ENCODE measurements around the gene E2F4. TPM values are rescaled to one million over a fixed set of nuclear protein-coding genes. Genes with fewer than 3 reads are reported as not detected.

Gene E2F4
- total and polyA plus RNA-seq, 2 experiments from 2014 or later, result 67.0 to 135 TPM

DNA sequence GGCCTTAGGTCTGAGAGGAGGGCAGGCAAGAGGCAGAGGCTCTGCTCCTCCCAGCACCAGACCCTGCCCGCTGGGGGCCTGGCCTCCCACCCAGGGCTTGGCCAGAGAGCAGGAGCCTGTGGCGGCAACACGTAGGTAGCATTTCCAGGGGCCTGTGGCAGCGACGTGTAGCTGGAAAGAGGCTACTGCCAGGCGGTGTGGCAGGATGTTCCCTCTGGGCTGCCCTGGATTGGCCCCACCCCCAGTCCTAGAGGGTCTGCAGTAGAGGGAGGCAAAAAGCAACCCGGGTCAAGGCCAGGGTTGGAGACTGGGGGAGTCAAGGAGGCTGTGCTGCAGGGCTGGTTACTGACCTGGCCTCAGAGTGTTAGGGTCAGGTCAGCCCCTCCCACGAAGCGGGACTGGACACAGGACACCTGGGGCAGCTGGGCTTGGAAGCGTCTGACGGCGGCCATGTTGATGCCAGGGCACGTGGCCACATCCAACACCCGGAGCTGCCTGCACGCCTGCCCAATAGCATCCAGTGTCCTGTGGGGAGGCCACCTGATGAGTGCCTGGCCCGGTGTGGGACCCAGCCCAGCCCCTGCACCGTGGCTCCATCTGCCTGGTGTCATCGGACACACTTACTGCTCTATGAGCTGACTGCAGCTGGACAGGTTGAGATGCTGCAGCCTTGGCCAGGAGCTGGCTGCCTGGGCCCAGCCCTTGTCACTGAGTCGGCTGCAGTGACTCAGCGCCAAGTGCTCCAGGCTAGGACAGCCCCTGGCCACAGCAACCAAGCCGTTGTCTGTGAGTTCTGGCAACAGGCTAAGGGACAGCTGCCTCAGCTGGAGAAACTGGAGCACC is 15.5 kb downstream of the E2F4 start (continued):
- TF ChIP-seq, protein P1, sequence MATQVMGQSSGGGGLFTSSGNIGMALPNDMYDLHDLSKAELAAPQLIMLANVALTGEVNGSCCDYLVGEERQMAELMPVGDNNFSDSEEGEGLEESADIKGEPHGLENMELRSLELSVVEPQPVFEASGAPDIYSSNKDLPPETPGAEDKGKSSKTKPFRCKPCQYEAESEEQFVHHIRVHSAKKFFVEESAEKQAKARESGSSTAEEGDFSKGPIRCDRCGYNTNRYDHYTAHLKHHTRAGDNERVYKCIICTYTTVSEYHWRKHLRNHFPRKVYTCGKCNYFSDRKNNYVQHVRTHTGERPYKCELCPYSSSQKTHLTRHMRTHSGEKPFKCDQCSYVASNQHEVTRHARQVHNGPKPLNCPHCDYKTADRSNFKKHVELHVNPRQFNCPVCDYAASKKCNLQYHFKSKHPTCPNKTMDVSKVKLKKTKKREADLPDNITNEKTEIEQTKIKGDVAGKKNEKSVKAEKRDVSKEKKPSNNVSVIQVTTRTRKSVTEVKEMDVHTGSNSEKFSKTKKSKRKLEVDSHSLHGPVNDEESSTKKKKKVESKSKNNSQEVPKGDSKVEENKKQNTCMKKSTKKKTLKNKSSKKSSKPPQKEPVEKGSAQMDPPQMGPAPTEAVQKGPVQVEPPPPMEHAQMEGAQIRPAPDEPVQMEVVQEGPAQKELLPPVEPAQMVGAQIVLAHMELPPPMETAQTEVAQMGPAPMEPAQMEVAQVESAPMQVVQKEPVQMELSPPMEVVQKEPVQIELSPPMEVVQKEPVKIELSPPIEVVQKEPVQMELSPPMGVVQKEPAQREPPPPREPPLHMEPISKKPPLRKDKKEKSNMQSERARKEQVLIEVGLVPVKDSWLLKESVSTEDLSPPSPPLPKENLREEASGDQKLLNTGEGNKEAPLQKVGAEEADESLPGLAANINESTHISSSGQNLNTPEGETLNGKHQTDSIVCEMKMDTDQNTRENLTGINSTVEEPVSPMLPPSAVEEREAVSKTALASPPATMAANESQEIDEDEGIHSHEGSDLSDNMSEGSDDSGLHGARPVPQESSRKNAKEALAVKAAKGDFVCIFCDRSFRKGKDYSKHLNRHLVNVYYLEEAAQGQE (IDR thresholded peaks at IDR 0.05; ENCODE audit: unreplicated experiment), result no peak
- TF ChIP-seq NANOG (IDR thresholded peaks at IDR 0.05; ENCODE audit: borderline replicate concordance) (no peak), EZH2phosphoT487 (IDR thresholded peaks at IDR 0.05; ENCODE audit: unreplicated experiment) (no peak), EZH2 (IDR thresholded peaks at IDR 0.05; ENCODE audit: low read depth, unreplicated experiment) (no peak)

DNA sequence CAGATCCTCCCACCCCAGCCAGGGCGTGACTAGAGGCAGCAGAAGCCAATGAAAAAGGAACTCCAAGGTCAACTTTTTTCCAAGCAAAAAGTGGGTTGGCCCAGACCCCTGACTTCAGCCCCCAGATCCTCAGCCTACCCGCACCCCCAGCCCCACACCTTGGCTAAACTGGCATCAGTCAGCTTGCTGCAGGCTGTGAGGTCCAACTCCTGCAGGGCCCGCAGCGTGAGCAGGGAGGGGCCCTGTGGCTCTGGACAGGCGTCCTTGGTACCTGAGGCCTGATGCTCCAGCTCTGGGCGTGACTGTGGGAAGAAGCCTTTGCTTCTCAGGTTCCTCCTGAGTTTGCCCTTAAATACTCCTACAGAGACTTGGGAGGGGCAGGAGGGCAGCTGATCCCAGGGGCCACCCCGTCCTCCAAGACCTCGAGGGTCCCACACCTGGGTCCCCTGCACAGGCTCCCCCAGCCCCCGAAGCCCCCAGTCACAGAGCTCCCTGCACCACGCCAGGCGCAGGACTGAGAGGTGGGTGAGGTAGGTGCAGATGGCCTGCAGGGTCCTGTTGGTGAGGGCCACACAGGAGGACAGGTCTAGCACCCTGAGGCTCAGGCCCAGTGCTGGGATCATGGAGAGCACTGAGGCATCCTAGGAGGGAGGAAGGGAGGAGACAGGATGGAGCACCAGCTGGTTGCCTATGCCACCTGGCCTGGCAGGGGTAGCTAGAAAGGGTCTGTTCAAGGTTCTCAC is 16.4 kb downstream of the E2F4 start:
- H3K9me3 Mint-ChIP-seq, result no peaks in the 10 kb centered on the region
- H3K27ac Mint-ChIP-seq, result no peak overlapping the region
- peaks cover 10% of the 10 kb centered on the region for H3K27me3 Mint-ChIP-seq (ENCODE audit: insufficient read depth, low read depth, poor library complexity)
- Histone ChIP-seq H3K9me2 (ENCODE audit: insufficient read depth) (no peaks in the 10 kb centered on the region), H3K4me3 (no peak overlapping the region), H3K4me2 (no peak overlapping the region), H3K36me3 (ENCODE audit: insufficient read depth) (no peaks in the 10 kb centered on the region), H3K27ac (ENCODE audit: low read depth) (no peak overlapping the region), H3F3A (replicated peaks; ENCODE audit: low read depth) (no peaks in the 10 kb centered on the region), H4K20me1 (replicated peaks; ENCODE audit: insufficient read depth) (no peaks in the 10 kb centered on the region; the same call in 1 of the 2 replicates), H3K79me2 (replicated peaks; ENCODE audit: insufficient read depth) (no peaks in the 10 kb centered on the region), H3K27me3 (ENCODE audit: insufficient read depth) (no peaks in the 10 kb centered on the region), H3K4me1 (ENCODE audit: insufficient read depth) (no peaks in the 10 kb centered on the region), H2AFZ (no peak overlapping the region)
- no peak for ATAC-seq
- H3K4me1 Mint-ChIP-seq, result peaks cover 5% of the 10 kb centered on the region; the same call in 2 of the 3 replicates
- TF ChIP-seq, protein P2, sequence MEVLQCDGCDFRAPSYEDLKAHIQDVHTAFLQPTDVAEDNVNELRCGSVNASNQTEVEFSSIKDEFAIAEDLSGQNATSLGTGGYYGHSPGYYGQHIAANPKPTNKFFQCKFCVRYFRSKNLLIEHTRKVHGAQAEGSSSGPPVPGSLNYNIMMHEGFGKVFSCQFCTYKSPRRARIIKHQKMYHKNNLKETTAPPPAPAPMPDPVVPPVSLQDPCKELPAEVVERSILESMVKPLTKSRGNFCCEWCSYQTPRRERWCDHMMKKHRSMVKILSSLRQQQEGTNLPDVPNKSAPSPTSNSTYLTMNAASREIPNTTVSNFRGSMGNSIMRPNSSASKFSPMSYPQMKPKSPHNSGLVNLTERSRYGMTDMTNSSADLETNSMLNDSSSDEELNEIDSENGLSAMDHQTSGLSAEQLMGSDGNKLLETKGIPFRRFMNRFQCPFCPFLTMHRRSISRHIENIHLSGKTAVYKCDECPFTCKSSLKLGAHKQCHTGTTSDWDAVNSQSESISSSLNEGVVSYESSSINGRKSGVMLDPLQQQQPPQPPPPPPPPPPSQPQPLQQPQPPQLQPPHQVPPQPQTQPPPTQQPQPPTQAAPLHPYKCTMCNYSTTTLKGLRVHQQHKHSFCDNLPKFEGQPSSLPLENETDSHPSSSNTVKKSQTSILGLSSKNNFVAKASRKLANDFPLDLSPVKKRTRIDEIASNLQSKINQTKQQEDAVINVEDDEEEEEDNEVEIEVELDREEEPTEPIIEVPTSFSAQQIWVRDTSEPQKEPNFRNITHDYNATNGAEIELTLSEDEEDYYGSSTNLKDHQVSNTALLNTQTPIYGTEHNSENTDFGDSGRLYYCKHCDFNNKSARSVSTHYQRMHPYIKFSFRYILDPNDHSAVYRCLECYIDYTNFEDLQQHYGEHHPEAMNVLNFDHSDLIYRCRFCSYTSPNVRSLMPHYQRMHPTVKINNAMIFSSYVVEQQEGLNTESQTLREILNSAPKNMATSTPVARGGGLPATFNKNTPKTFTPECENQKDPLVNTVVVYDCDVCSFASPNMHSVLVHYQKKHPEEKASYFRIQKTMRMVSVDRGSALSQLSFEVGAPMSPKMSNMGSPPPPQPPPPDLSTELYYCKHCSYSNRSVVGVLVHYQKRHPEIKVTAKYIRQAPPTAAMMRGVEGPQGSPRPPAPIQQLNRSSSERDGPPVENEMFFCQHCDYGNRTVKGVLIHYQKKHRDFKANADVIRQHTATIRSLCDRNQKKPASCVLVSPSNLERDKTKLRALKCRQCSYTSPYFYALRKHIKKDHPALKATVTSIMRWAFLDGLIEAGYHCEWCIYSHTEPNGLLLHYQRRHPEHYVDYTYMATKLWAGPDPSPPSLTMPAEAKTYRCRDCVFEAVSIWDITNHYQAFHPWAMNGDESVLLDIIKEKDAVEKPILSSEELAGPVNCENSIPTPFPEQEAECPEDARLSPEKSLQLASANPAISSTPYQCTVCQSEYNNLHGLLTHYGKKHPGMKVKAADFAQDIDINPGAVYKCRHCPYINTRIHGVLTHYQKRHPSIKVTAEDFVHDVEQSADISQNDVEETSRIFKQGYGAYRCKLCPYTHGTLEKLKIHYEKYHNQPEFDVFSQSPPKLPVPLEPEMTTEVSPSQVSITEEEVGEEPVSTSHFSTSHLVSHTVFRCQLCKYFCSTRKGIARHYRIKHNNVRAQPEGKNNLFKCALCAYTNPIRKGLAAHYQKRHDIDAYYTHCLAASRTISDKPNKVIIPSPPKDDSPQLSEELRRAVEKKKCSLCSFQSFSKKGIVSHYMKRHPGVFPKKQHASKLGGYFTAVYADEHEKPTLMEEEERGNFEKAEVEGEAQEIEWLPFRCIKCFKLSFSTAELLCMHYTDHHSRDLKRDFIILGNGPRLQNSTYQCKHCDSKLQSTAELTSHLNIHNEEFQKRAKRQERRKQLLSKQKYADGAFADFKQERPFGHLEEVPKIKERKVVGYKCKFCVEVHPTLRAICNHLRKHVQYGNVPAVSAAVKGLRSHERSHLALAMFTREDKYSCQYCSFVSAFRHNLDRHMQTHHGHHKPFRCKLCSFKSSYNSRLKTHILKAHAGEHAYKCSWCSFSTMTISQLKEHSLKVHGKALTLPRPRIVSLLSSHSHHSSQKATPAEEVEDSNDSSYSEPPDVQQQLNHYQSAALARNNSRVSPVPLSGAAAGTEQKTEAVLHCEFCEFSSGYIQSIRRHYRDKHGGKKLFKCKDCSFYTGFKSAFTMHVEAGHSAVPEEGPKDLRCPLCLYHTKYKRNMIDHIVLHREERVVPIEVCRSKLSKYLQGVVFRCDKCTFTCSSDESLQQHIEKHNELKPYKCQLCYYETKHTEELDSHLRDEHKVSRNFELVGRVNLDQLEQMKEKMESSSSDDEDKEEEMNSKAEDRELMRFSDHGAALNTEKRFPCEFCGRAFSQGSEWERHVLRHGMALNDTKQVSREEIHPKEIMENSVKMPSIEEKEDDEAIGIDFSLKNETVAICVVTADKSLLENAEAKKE (CRISPR knock-in tag; IDR thresholded peaks at IDR 0.05), result no peak
- TF ChIP-seq JUNB (IDR thresholded peaks at IDR 0.05; ENCODE audit: unreplicated experiment) (no peak), ZNF114 (CRISPR knock-in tag; IDR thresholded peaks at IDR 0.05) (no peak), NANOG (IDR thresholded peaks at IDR 0.05; ENCODE audit: borderline replicate concordance) (no peak)
- no peaks in the 10 kb centered on the region for H3K36me3 Mint-ChIP-seq (ENCODE audit: low read depth)
- DNase-seq (ENCODE audit: low spot score), result no peak
- H3K4me3 Mint-ChIP-seq, result no peak overlapping the region
